Measurements from ENCODE around the gene ZNF341.
"Not testable (repeated sequence)": the region's sequence is repeated elsewhere in the genome, so short reads cannot be mapped to it uniquely, and the experiment has no call there.

The ZNF341 gene

GRCh38 chr20:33770005-33770404 lies 38.2 kb downstream of the ZNF341 start:
- no peak for DNase-seq (ENCODE audit: low spot score)

DNA sequence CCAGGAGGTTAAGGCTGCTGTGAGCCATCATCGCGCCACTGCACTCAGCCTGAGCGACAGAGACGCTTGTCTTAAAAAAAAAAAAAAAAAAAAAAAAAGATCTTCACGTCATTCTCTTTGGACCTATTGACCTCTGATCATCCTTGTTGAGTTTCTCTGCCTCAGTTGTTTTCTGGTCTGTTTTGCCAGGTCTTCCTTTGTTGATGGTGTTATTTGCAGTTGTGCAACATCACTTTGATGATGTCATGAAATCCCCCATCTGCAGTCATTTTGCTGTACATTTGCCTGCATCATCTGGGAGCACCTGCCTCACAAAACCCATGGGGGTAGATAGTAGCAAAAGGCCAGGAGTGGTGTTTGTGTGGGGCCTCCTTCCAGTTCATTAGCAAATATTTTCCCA lies 40.1 kb downstream of the ZNF341 start:
- DNase-seq (ENCODE audit: low spot score), result no peak

DNA sequence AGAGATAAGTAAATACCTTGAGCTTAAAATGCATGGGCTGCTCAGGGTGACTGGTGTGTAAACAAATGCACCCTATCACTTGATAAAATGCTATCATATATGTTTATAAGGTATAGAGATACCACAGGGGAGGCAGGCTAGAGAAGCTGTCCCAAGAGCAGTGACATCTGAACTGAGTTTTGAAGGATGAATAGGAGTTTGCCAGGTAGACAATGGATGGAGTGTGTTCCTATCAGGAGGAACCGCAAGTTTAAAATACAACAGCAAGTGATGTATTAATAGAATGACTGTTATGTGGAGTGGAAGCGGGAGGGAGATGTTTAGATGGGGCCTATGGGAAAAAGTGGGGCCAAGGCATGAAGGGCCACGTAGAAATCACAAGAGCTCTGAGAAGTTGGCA lies 40.6 kb downstream of the ZNF341 start:
- no peak for DNase-seq (ENCODE audit: low spot score)

DNA sequence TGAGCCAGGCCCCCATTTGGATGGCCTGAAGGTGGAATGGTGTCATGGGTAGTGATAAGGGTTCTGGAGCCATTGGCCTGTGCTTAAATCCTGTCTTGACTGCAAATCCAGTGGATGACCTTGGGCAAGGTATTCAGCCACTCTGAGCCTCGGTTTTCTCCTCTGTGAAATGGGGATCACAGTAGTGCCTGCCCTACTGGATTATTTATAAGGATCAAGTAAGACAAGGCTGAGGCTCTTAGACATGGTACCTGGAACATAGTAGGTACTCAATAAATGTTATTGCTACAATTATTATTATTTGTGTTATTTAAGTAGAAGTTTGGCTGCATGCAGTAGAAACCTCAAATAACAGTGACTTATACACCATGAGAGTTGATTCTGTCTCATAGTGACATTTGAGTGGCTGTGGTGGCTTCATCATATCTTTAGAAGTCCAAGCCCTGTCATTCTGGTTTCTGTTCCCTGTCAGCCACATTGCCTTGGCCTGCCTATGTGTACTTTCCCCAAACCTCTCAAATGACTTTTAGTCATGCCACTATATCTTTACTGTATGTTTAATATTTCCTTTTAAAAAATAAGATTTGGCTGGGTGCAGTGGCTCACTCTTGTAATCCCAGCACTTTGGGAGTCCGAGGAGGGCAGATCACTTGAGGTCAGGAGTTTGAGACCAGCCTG lies 41.8 kb downstream of the ZNF341 start:
- no peak for DNase-seq (ENCODE audit: low spot score)

GRCh38 chr20:33777816-33778215 lies 46.0 kb downstream of the ZNF341 start:
- DNase-seq (ENCODE audit: low spot score), result no peak

DNA sequence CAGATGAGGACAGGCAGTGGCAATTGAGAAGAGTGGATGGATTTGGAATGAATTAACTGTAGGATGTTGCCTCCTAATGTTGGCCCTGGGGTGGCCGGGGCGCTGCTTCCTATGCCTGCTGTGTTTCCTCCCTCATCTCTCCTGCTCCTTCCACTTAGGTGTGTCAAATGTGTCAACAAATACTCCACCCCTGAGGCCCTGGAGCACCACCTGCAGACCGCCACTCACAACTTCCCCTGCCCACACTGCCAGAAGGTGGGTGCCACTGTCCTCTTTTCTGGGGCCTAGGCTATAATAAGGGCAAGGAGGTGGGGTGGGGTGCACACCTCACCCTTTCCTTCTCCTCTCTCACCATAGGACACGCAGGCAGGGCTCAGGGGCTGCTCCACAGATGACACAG lies 49.3 kb downstream of the ZNF341 start:
- DNase-seq (ENCODE audit: low spot score), result no peak

DNA sequence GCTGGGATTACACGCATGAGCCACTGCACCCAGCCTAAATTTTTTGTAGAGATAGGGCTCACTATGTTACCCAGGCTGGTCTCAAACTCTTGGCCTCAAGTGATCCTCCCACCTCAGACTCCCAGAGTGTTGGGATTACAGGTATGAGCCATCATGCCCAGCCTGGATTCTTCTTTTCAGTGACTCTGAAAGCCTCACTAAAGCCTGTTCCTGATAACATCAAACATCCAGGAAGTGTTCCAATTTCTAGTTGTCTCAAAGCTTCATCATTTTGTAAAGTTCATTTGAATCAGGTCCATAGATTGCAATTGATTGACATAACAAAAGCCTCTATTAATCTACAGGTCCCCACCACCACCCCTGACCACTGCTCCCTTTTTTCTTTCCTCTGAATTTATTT lies 50.1 kb downstream of the ZNF341 start:
- no peak for DNase-seq (ENCODE audit: low spot score)

DNA sequence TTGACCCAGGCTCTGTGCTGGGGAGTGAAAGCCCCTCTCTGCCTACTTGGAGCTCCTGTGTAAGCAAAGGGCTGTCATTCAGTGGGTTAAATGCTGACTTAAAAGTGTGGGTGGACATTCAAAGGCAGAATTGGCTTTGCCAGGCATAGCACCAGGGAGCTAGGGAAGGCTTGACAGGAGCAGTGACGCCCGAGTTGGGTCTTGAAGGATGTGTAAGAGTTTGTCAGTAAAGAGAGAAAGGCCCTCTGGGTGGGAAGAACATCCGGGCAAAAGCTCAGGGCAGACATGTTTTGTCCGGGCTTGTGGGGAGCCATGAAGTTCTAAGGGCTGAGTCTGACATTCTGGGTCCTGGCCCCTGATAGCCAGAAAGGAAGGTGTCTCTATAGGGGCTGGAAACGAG lies 51.5 kb downstream of the ZNF341 start:
- no peak for DNase-seq (ENCODE audit: low spot score)

- DNase-seq (ENCODE audit: low spot score), result no peak
Observed at GRCh38 chr20:33783818-33784217, 52.0 kb downstream of the ZNF341 start.

GRCh38 chr20:33784225-33784624 lies 52.4 kb downstream of the ZNF341 start:
- no peak for DNase-seq (ENCODE audit: low spot score)

DNA sequence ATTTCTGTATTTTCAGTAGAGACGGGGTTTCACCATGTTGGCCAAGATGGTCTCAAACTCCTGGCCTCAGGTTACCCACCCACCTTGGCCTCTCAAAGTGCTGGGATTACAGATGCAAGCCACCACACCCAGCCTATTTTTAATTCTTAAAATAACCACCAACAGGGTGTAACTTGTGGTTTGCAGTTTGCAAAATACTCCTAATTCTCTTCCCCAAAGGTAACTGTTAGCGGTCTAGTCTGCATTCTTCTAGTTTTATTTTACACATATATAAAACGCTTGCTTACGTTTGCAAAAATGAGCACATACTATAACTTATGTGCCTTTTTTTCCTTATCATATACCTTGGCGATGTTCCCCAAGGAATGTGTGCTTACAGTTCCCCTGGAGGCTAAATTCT lies 53.7 kb downstream of the ZNF341 start:
- DNase-seq (ENCODE audit: low spot score), result no peak

GRCh38 chr20:33787253-33787891 lies 55.6 kb downstream of the ZNF341 start:
- no peak for DNase-seq (ENCODE audit: low spot score)

DNA sequence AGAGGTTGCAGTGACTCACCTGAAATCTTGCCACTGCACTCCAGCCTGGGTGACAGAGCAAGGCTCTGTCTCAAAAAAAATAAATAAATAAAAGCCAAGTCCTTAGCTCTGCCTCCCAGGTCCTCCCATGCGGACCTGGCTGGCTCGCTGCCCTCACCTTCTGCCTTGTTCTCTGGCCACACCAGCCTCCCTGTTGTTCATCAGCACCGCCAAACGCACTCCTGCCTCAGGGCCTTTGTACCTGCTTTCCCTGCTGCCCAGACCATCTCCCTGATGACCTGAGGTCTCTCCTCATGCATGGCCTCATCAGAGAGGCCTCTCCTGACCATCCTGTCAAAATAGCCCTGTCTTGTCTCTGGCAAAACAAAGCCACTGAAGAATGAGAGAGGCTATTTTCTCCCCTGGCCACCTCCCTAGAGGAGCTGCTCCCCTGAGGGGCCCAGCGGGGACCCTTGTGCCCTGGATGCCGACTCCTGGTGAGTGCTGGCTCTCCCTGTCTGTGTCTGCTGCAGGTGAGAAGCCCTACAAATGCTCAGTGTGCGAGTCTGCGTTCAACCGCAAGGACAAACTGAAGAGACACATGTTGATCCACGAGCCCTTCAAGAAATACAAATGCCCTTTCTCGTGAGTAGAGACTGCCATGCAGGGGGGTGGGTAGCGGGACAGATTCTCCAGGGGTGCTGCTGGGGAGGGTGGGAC lies 56.7 kb downstream of the ZNF341 start:
- no peak for DNase-seq (ENCODE audit: low spot score)

- DNase-seq (ENCODE audit: low spot score), result no peak
Observed at GRCh38 chr20:33789109-33789857, 57.5 kb downstream of the ZNF341 start.

GRCh38 chr20:33789858-33790182 lies 58.0 kb downstream of the ZNF341 start:
- no peak for DNase-seq (ENCODE audit: low spot score)

GRCh38 chr20:33790566-33790965 lies 58.8 kb downstream of the ZNF341 start:
- DNase-seq (ENCODE audit: low spot score), result no peak

DNA sequence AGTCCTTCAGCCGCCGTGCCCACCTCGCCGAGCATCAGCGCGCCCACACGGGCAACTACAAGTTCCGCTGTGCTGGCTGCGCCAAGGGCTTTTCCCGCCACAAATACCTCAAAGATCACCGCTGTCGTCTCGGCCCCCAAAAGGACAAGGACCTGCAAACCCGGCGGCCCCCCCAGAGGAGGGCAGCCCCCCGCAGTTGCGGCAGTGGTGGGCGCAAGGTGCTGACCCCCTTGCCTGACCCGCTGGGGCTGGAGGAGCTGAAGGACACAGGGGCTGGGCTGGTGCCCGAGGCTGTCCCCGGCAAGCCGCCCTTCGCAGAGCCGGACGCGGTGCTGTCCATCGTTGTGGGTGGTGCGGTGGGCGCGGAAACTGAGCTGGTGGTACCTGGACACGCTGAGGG lies 59.2 kb downstream of the ZNF341 start:
- DNase-seq (ENCODE audit: low spot score), result no peak

DNA sequence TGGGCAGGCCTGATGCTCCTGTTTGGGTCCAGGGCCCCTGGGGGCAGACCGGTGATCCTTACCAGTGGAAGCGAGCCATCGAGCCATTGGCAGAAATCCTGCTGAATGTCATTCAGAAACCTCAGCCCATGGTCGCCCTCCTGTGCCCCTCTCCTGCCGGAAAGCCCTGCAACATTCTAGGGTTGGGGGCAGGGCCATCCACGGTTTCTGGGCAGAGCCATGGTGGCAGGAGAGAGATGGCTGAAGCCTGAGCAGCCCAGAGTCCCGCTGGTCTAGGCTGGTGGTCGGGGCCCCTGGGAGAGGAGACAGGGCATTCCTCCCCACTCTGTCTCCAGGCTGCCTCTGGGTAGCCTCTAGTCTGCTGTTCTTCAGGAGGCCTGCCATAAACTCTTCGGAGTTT lies 59.7 kb downstream of the ZNF341 start:
- no peak for DNase-seq (ENCODE audit: low spot score)

DNA sequence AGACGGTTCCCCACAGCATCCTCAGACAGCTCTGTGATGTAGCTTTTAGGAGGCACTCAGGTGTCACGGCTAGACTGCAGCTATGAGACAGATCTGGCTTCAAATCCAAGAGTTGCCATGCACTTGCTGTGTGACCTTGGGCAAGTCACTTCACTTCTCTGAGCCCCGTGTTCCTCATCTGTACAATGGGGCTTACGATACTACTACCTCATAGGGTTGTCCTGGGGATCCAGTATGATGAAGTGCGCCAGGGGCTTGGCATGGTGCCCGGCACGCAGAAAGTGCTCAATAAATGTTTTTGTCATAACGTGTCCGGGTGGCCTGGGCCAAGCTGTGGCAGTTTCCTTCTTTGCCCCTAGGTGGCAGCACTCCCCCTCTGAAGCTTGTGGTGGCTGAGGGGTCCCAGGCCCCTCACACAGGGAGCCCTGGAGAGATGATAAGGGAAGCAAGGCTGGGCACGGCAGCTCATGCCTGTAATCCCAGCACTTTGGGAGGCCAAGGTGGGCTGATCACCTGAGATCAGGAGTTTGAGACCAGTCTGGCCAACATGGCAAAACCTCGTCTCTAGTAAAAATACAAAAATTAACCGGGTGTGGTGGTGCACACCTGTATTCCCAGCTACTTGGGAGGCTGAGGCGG lies 60.3 kb downstream of the ZNF341 start:
- peak; percentile 91 for DNase-seq (ENCODE audit: low spot score)

DNA sequence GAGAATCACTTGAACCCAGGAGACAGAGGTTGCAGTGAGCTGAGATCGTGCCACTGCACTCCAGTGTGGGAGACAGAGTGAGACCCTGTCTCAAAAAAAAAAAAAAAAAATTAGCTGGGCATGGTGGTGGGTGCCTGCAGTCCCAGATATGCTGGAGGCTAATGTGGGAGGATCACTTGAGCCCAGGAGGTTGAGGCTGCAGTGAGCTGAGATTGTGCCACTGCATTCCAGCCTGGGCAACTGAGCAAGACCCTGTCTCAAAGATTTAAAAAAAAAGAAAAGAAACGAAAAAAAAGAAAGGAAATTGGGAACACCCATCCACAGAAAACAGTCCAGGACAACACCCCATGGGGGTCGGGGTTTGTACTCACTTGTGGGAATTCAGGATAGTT lies 60.8 kb downstream of the ZNF341 start:
- DNase-seq (ENCODE audit: low spot score), result not testable (repeated sequence)

- DNase-seq (ENCODE audit: low spot score), result no peak
Observed at GRCh38 chr20:33793011-33793931, 61.5 kb downstream of the ZNF341 start.
